UCSD-AML1 (cell line): ENCODE data around the gene ALX1.
"Not testable (repeated sequence)": the region's sequence is repeated elsewhere in the genome, so short reads cannot be mapped to it uniquely, and the experiment has no call there.

Source experiments
- DNase-seq: peaks from one replicate; lab custom pipeline; 2025; ENCODE audit not compliant: unreplicated experiment; lab: John Stamatoyannopoulos, UW

The ALX1 gene

DNA sequence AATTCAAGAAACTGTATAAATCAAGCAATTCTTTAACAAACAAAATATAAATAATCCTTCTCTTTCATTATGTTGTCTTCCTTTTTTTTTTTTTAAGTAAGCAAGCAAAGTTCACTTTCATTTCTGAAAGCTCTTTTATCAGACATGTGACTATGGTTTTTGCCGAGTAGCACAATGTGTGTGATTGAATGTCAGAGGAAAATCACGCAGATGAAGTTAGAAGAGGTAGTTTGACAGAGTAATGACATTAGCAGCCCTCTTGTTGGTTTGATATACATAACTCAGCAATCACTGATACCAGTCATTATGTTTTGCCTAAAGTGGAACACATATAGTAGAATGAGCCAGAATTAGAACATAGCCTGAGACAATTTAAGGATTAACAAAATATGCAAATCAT lies 19.0 kb downstream of the ALX1 start:
- DNase-seq: no peak

GRCh38 chr12:85301051-85301450 lies 21.0 kb downstream of the ALX1 start:
- peak; percentile 3 for DNase-seq

DNA sequence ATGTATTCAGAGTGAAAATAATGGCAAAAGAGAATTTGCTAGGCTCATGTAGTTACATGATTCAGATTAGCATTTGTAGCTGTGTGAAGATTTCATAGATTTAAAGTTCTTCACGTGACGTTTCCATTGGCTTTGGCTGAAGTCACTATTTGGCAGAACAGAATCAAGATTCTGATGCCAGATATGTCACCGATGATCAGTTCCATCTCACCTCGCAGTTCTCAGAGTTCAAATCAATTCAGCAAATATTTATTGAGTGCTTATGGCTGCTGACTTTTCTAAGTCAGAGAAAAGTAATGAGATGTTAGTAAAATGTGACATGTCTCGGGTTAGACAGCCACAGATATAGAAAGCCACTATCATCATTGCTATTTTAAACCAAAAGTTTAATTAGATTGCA lies 28.4 kb downstream of the ALX1 start:
- no peak for DNase-seq

DNA sequence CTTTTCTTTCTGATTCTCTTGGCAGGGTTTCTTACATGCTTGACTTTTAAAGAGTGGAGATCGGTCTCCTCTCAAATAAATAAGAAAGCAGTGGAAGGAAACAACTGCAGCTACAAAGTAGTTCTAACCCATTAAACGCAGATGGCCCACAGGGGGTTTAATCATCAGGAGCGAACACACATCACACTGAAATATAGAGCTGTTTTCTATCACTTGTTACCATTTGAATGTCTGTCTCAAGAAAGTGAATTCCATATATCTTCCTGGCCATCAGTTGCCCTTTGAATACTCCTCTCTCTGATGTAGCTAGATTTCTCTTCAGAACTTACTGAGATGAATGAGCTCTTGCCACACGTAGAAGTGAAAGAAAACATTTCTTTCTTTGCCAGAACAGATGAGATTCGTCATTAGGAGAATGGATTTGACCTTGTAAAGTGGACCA lies 29.1 kb downstream of the ALX1 start:
- no peak for DNase-seq

DNA sequence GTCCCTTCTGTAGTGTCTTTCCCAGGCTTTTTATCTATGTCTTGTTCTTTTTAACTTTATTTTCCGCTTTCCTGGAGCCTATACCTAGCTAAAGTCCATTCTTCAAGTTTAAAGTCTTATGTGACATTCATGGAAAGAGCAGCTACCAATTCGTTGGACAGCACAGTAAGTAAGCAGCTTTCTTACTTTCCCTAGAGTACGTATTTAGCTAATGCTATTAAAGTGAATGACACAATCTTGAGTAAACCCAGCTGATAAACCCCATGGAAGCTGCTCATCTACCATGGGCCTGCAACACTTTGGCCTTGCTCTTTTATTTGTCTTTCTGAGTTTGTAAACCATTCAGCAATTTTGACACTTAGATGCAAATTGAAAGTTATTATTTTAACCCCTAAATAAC lies 30.0 kb downstream of the ALX1 start:
- no peak for DNase-seq

GRCh38 chr12:85310456-85311076 lies 30.5 kb downstream of the ALX1 start:
- no peak for DNase-seq

GRCh38 chr12:85317866-85318636 lies 38.0 kb downstream of the ALX1 start:
- not testable (repeated sequence) for DNase-seq

DNA sequence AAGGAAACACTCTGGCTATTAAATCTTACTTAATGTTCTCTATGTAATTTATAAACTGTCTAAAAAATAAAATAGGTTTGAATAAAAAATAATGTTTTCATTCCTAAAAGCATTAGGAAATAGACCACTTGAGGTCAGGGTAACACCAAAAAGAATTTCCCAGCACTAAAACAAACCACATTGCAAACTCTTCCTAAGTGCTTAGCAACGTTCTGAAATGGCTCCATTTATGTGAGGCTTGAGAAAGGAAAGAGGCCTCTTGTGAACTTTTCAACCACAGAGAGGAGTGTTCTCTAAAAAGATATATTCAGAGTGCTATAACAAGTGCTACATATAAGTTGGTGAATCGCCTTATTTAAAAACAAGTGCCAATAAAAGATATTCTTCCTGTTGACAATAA lies 42.7 kb downstream of the ALX1 start:
- DNase-seq: no peak

DNA sequence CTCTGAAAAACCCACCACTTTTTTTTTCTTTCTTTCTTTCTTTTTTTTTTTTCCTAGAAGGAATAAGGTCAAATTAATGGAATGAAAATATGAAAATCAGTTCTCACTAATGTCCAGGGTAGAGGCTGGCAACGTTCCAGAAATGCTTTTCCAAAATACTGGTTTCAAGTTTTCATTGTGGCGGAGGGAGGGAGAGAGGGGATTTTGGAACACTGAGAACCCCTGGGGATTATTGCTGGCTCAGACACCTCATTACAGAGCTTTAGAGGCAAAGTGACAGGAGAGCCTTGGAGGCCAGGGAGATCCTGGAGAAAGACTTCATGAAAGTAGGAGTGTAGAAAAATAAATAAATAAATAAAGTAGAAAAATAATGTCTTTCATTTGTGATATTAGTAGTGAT lies 45.4 kb downstream of the ALX1 start:
- DNase-seq: no peak

- no peak for DNase-seq
These were observed 49.9 kb downstream of the ALX1 start for GRCh38 chr12:85329913-85330312.

GRCh38 chr12:85348779-85349178 lies 68.8 kb downstream of the ALX1 start:
- no peak for DNase-seq

- DNase-seq: no peak
These were observed 70.3 kb downstream of the ALX1 start for GRCh38 chr12:85350356-85350755.
